HUES48 (cell line): ENCODE measurements around the gene HKDC1.
"Not testable (repeated sequence)": the region's sequence is repeated elsewhere in the genome, so short reads cannot be mapped to it uniquely, and the experiment has no call there.

ENCODE experiments used
- H3K27ac ChIP-seq: one replicate; pipeline ENCODE4 v1.7.0; 2013; ENCODE audit warnings: low read depth, low read length, inconsistent platforms
- H3K27me3 ChIP-seq: 2 replicates; pipeline ENCODE4 v1.6.1; 2013; ENCODE audit warnings: mild to moderate bottlenecking, low read length; ENCODE audit not compliant: control insufficient read depth, insufficient read depth
- H3K36me3 ChIP-seq: 2 replicates; pipeline ENCODE4 v1.6.1; 2013; ENCODE audit warnings: low read length; ENCODE audit not compliant: control insufficient read depth, insufficient read depth
- H3K4me1 ChIP-seq: 2 replicates; pipeline ENCODE4 v1.6.1; 2013; ENCODE audit warnings: mild to moderate bottlenecking, low read length; ENCODE audit not compliant: control insufficient read depth, insufficient read depth
- H3K4me3 ChIP-seq: 2 replicates; pipeline ENCODE4 v1.5.1; 2013; ENCODE audit warnings: mild to moderate bottlenecking, low read depth, low read length
- H3K9ac ChIP-seq: 2 replicates; pipeline ENCODE4 v1.6.1; 2013; ENCODE audit warnings: mild to moderate bottlenecking, low read depth, low read length, moderate library complexity
- H3K9me3 ChIP-seq: 2 replicates; pipeline ENCODE4 v1.6.1; 2013; ENCODE audit warnings: low read length; ENCODE audit not compliant: control insufficient read depth, insufficient read depth

The HKDC1 gene

GRCh38 chr10:69242852-69243212 lies 22.7 kb downstream of the HKDC1 start:
- H3K27me3 ChIP-seq: no peaks in the 10 kb centered on the region
- H3K4me1 ChIP-seq: no peaks in the 10 kb centered on the region
- H3K9me3 ChIP-seq: no peaks in the 10 kb centered on the region
- H3K27ac ChIP-seq: no peak overlapping the region
- H3K36me3 ChIP-seq: no peaks in the 10 kb centered on the region
- no peak overlapping the region for H3K9ac ChIP-seq
- H3K4me3 ChIP-seq: no peak overlapping the region

DNA sequence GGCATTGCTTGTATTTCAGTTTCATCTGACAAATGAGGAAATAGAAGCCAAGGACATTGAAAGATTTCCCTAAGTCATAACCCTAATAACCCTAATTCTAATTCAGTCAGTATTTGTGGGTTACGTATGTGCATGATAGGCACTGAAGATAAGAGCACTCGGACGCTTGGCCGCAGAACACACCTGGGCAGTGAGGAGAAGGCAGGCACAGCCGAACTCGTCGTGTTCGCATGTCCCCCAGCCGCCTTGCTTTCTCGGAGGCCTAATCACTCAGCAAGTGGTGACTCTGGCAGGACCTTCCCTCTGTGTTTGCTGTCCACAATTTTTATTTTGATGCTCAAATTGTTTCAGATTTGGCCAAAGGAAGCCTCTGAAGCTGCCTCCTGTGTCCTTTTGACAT lies 23.7 kb downstream of the HKDC1 start:
- H3K36me3 ChIP-seq: no peaks in the 10 kb centered on the region
- no peaks in the 10 kb centered on the region for H3K4me1 ChIP-seq
- H3K27me3 ChIP-seq: no peaks in the 10 kb centered on the region

GRCh38 chr10:69246036-69246435 lies 25.9 kb downstream of the HKDC1 start:
- Histone ChIP-seq H3K4me3 (no peak overlapping the region), H3K36me3 (no peaks in the 10 kb centered on the region), H3K4me1 (no peaks in the 10 kb centered on the region), H3K9me3 (no peaks in the 10 kb centered on the region), H3K27ac (no peak overlapping the region), H3K9ac (no peak overlapping the region), H3K27me3 (no peaks in the 10 kb centered on the region)

More for the DNA sequence above, 23.7 kb downstream of the HKDC1 start:
- no peaks in the 10 kb centered on the region for H3K9me3 ChIP-seq
- no peak overlapping the region for H3K9ac ChIP-seq
- H3K27ac ChIP-seq: no peak overlapping the region
- no peak overlapping the region for H3K4me3 ChIP-seq

DNA sequence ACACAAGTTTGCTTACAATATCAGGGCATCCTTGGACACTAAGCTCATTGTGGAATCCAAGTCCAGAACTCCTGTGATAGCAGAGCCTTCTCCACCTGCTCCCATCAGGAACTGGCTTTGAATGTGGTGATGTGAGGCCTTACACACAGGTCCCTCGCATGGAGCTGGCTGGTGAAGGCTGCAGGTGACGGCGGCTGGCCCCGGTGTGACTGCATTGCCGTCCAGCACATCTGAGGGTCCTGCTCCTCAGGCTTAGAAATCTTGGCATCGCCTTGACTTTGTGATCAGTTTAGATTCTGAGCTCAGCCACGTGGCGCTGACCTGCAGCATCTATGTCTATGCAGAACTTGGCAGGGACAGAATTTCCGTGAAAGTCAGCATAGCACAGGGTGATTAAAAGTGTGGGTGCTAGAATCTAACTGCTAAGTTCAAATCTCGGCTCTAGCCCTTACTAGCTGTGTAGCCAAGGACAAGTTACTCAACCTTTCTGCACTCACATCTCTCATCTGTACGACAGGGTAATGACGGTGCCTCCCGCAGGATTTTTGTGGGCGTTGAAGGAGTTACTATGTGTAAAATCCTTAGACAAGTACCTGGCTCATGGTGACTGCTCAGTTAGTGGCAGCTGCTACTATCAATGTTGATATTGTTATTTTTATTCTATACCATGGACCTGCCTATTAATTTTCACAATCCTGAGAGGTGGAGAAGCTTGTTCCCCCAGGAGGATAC lies 26.6 kb downstream of the HKDC1 start:
- H3K4me1 ChIP-seq: no peaks in the 10 kb centered on the region
- H3K9me3 ChIP-seq: no peaks in the 10 kb centered on the region
- H3K27me3 ChIP-seq: no peaks in the 10 kb centered on the region
- H3K4me3 ChIP-seq: no peak overlapping the region
- H3K36me3 ChIP-seq: no peaks in the 10 kb centered on the region
- H3K27ac ChIP-seq: no peak overlapping the region
- H3K9ac ChIP-seq: no peak overlapping the region

DNA sequence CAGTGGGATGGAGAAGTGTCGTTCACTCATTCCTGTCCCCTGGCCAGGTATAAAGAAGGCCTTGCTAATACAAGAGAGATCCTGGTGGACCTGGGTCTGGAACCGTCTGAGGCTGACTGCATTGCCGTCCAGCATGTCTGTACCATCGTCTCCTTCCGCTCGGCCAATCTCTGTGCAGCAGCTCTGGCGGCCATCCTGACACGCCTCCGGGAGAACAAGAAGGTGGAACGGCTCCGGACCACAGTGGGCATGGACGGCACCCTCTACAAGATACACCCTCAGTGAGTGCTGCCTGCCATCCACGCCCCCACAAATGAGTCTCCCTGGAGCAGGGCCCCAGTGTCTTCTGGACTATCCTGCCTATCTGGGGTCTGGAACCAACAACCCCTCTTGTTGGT lies 27.2 kb downstream of the HKDC1 start:
- Histone ChIP-seq H3K27ac (no peak overlapping the region), H3K36me3 (no peaks in the 10 kb centered on the region), H3K4me3 (no peak overlapping the region), H3K9ac (no peak overlapping the region), H3K4me1 (no peaks in the 10 kb centered on the region), H3K27me3 (no peaks in the 10 kb centered on the region), H3K9me3 (no peaks in the 10 kb centered on the region)

GRCh38 chr10:69248117-69248730 lies 28.1 kb downstream of the HKDC1 start:
- Histone ChIP-seq H3K9me3 (no peaks in the 10 kb centered on the region), H3K27ac (no peak overlapping the region), H3K36me3 (no peaks in the 10 kb centered on the region), H3K27me3 (no peaks in the 10 kb centered on the region), H3K9ac (no peak overlapping the region), H3K4me3 (no peak overlapping the region), H3K4me1 (no peaks in the 10 kb centered on the region)

DNA sequence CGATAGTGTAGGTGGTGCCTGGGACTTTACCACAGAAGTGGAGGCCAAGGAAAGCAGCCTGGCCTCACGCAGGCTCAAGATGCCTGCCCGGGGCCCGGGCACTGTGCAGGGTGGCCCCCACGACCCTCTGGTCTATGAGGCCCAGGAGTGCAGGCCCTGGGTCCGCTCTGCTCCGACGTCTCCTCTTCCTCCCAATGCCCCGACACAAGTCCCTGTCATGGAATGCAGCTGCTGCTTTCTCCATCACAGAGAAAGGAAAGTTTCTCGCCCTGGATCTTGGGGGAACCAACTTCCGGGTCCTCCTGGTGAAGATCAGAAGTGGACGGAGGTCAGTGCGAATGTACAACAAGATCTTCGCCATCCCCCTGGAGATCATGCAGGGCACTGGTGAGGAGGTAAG lies 29.9 kb downstream of the HKDC1 start:
- no peaks in the 10 kb centered on the region for H3K36me3 ChIP-seq
- H3K9ac ChIP-seq: no peak overlapping the region

GRCh38 chr10:69251417-69251816 lies 31.3 kb downstream of the HKDC1 start:
- H3K9me3 ChIP-seq: not testable (repeated sequence)

More for the DNA sequence above, 29.9 kb downstream of the HKDC1 start:
- no peaks in the 10 kb centered on the region for H3K27me3 ChIP-seq
- H3K27ac ChIP-seq: no peak overlapping the region
- no peaks in the 10 kb centered on the region for H3K4me1 ChIP-seq
- no peaks in the 10 kb centered on the region for H3K9me3 ChIP-seq
- H3K4me3 ChIP-seq: no peak overlapping the region

GRCh38 chr10:69253171-69253570 lies 33.0 kb downstream of the HKDC1 start:
- Histone ChIP-seq H3K4me3 (no peak overlapping the region), H3K9ac (no peak overlapping the region), H3K9me3 (no peaks in the 10 kb centered on the region), H3K27ac (no peak overlapping the region), H3K36me3 (no peaks in the 10 kb centered on the region), H3K27me3 (no peaks in the 10 kb centered on the region), H3K4me1 (no peaks in the 10 kb centered on the region)

More at GRCh38 chr10:69251417-69251816, 31.3 kb downstream of the HKDC1 start:
- H3K27me3 ChIP-seq, H3K27ac ChIP-seq, H3K9ac ChIP-seq, H3K4me1 ChIP-seq, H3K4me3 ChIP-seq, H3K36me3 ChIP-seq: not testable (repeated sequence)

GRCh38 chr10:69254877-69255276 lies 34.7 kb downstream of the HKDC1 start:
- H3K27me3 ChIP-seq: no peaks in the 10 kb centered on the region
- H3K9ac ChIP-seq: no peak overlapping the region
- H3K9me3 ChIP-seq: no peaks in the 10 kb centered on the region
- H3K4me1 ChIP-seq: no peaks in the 10 kb centered on the region
- no peaks in the 10 kb centered on the region for H3K36me3 ChIP-seq
- H3K4me3 ChIP-seq: no peak overlapping the region
- H3K27ac ChIP-seq: no peak overlapping the region

DNA sequence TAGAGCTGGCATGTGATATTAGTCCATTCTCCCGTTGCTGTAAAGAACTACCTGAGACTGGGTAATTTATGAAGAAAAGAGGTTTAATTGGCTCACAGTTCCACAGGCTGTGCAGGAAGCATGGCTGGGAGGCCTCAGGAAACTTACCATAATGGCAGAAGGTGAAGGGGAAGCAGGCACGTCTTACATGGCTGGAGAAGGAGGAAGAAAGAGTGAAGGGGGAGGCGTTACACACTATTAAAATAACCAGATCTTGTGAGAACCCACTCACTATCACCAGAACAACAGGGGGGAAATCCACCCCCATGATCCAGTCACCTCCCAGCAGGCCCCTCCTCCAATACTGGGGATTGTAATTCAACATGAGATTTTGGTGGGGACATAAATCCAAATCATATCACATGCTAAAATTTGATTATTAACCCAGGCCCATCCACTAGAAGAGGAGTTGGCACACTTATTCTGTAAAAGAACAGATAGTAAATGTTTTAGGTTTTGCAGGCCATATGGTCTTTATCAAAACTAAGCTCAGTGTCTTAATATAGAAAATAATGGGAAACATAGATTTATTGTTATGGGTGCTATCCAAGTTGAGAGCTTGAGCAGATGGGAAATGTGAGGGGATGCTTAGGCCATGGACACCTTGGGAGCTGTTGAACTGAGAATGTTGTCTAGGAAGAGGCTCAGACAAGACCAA lies 39.6 kb downstream of the HKDC1 start:
- Histone ChIP-seq H3K9ac (no peak overlapping the region), H3K4me3 (no peak overlapping the region), H3K27ac (no peak overlapping the region), H3K4me1 (no peaks in the 10 kb centered on the region), H3K27me3 (no peaks in the 10 kb centered on the region), H3K36me3 (no peaks in the 10 kb centered on the region), H3K9me3 (no peaks in the 10 kb centered on the region)
